B cell (primary cell): ENCODE measurements around the gene CTNNA1. TPM values are rescaled to one million over a fixed set of nuclear protein-coding genes. Genes with fewer than 3 reads are reported as not detected.
"Not testable (repeated sequence)": the region's sequence is repeated elsewhere in the genome, so short reads cannot be mapped to it uniquely, and the experiment has no call there.

Source experiments
- ATAC-seq: fragments of 200-7000 bp; cut with Tn5 transposase; one replicate; pipeline ENCODE4 v1.10.0; 2021; ENCODE audit warnings: low read depth, mild to moderate bottlenecking, moderate number of reproducible peaks, moderate library complexity
- CTCF ChIA-PET: fragments of 350-600 bp; sonication (Branson Sonifier 250); formaldehyde crosslinking; loops from one replicate; lab custom pipeline; 2021; ENCODE audit warnings: antibody characterized with exemption, inconsistent platforms; lab: Charles Lee
- POLR2A ChIA-PET: fragments of 350-600 bp; sonication (Branson Sonifier 250); formaldehyde crosslinking; loops from one replicate; lab custom pipeline; 2021; ENCODE audit warnings: antibody characterized with exemption; lab: Charles Lee
- DNase-seq: peaks from one replicate; pipeline ENCODE4 v3.0.0; 2013
- H2AFZ ChIP-seq: 2 replicates; pipeline ENCODE4 v1.6.1; 2012; ENCODE audit warnings: mild to moderate bottlenecking, low read depth, low read length; ENCODE audit not compliant: insufficient read depth, poor library complexity, severe bottlenecking
- H3K27ac ChIP-seq, 2 donors: 1 replicate in 1 of 2; 2 replicates in 1 of 2; pipeline ENCODE4 v1.5.1; 2012 to 2013; ENCODE audit warnings: low read length in 2 of 2, mild to moderate bottlenecking in 2 of 2, moderate library complexity in 1 of 2
- H3K27me3 ChIP-seq, 4 experiments: fragments of 200-600 bp in 1 of 4; sonication (generic) in 1 of 4; replicated peaks in 1 of 4; 1 replicate in 2 of 4; 2 replicates in 2 of 4; pipeline versions ENCODE4 v1.6.1 to v1.7.0; 2013 to 2016; ENCODE audit warnings: low read length in 3 of 4, mild to moderate bottlenecking in 2 of 4, mixed read lengths in 1 of 4, moderate library complexity in 1 of 4; ENCODE audit not compliant: insufficient read depth in 4 of 4, control insufficient read depth in 3 of 4; ENCODE audit errors: control extremely low read depth in 1 of 4
- H3K36me3 ChIP-seq, 2 experiments: replicated peaks in 1 of 2; 1 replicate in 1 of 2; 2 replicates in 1 of 2; pipeline versions ENCODE4 v1.6.1 to v1.7.1; 2013; ENCODE audit warnings: low read length in 1 of 2; ENCODE audit not compliant: insufficient read depth in 2 of 2, control insufficient read depth in 1 of 2; ENCODE audit errors: control extremely low read depth in 1 of 2, extremely low read depth in 1 of 2
- H3K4me1 ChIP-seq, 2 donors: fragments of 200-600 bp in 1 of 2; sonication (generic) in 1 of 2; 1 replicate in 1 of 2; 2 replicates in 1 of 2; pipeline versions ENCODE4 v1.5.1 to v1.6.1; 2013 to 2017; ENCODE audit warnings: low read length in 2 of 2; ENCODE audit not compliant: control insufficient read depth in 2 of 2, insufficient read depth in 2 of 2
- H3K4me2 ChIP-seq: replicated peaks from 2 replicates; pipeline ENCODE3; 2012; ENCODE audit warnings: mild to moderate bottlenecking, low read depth, low read length; ENCODE audit not compliant: poor library complexity, severe bottlenecking
- H3K4me3 ChIP-seq, 5 experiments: fragments of 200-600 bp in 1 of 5; sonication (generic) in 1 of 5; 1 replicate in 3 of 5; 2 replicates in 2 of 5; pipeline versions ENCODE4 v1.5.1 to v1.7.0; 2011 to 2016; ENCODE audit warnings: low read length in 4 of 5, mild to moderate bottlenecking in 4 of 5, low read depth in 2 of 5, control low read depth in 1 of 5, moderate library complexity in 1 of 5; ENCODE audit not compliant: insufficient read depth in 1 of 5; ENCODE audit errors: control extremely low read depth in 1 of 5, extremely low read depth in 1 of 5
- H3K79me2 ChIP-seq: fragments of 200-600 bp; sonication (generic); one replicate; pipeline ENCODE4 v1.6.0; 2016; ENCODE audit warnings: low read length; ENCODE audit not compliant: control insufficient read depth, insufficient read depth
- H3K9ac ChIP-seq: fragments of 200-600 bp; sonication (generic); 2 replicates; pipeline ENCODE4 v1.6.1; 2017; ENCODE audit warnings: mild to moderate bottlenecking, low read length, moderate library complexity
- H3K9me3 ChIP-seq, 3 donors: one replicate each; pipeline versions ENCODE4 v1.6.1 to v1.7.1; 2013; ENCODE audit warnings: low read length in 2 of 3; ENCODE audit not compliant: control insufficient read depth in 2 of 3, insufficient read depth in 1 of 3; ENCODE audit errors: control extremely low read depth in 1 of 3
- H4K20me1 ChIP-seq: 2 replicates; pipeline ENCODE4 v1.6.0; 2012; ENCODE audit warnings: mild to moderate bottlenecking, low read length; ENCODE audit not compliant: insufficient read depth, control insufficient read depth, poor library complexity, severe bottlenecking
- H3K27ac Mint-ChIP-seq: one replicate; pipeline ENCODE4 v1.8.0; 2021; ENCODE audit warnings: mixed read lengths
- H3K27me3 Mint-ChIP-seq: one replicate; pipeline ENCODE4 v1.8.0; 2021; ENCODE audit warnings: mixed read lengths
- H3K4me1 Mint-ChIP-seq: one replicate; pipeline ENCODE4 v1.8.0; 2021; ENCODE audit warnings: mixed read lengths
- H3K4me3 Mint-ChIP-seq: one replicate; pipeline ENCODE4 v1.8.0; 2021; ENCODE audit warnings: mixed read lengths
- H3K9me3 Mint-ChIP-seq: one replicate; pipeline ENCODE4 v1.8.0; 2022; ENCODE audit warnings: mixed read lengths; ENCODE audit not compliant: insufficient read depth
- CTCF ChIP-seq: fragments of 200-600 bp; IDR thresholded peaks from one replicate; pipeline ENCODE4 v1.8.0; 2022; ENCODE audit warnings: antibody characterized with exemption, mild to moderate bottlenecking
- EZH2 ChIP-seq: IDR thresholded peaks from 2 replicates; pipeline ENCODE4 v1.6.1; 2012; ENCODE audit warnings: borderline replicate concordance, low read depth, mild to moderate bottlenecking, moderate library complexity, low read length; ENCODE audit not compliant: insufficient read depth, poor library complexity, severe bottlenecking
- WGBS: methylation state at CpG from one replicate; pipeline ENCODE4 v1.1.5; 2013; ENCODE audit warnings: missing lambda C conversion rate; ENCODE audit not compliant: insufficient coverage; 5-methylcytosine and 5-hydroxymethylcytosine counted together
- intact Hi-C: fragments of 100-400 bp; cut with micrococcal nuclease; formaldehyde crosslinking; loops from one replicate; pipeline ENCODE4 v1.10.0; 2022
- polyA plus RNA-seq: library from polyadenylated mRNA; depleted of rRNA; stranded (reverse); fragments of >200 nt; gene quantifications from 2 replicates; pipeline ENCODE4 v1.2.3, GENCODE V29; 2012
- total RNA-seq, 2 donors: library from RNA; stranded (reverse); fragments of 120-200 nt in 1 of 2; gene quantifications; 1 replicate in 1 of 2; 2 replicates in 1 of 2; pipeline versions ENCODE4 v1.2.3 to v1.2.4, GENCODE V29; 2013 to 2022

CTNNA1 gene
- total and polyA plus RNA-seq, 2 donors (not counting 1 experiment from before 2014, with no cell fraction given) = 22.7 to 96.0 TPM

GRCh38 chr5:138760448-138761110 lies 7.4 kb downstream of the CTNNA1 start:
- DNase-seq (no peak), ATAC-seq (no peak)
- Histone ChIP-seq H3K9ac (no peak overlapping the region), H3K27ac (no peak overlapping the region), H3K4me2 (no peak overlapping the region), H3K4me3 (no peak overlapping the region), H3K36me3 (peaks cover 1 to 3% of the 10 kb centered on the region in 2 experiments), H3K4me1 (no peaks in the 10 kb centered on the region), H3K9me3 (peaks cover 0 to 21% (median 11%) of the 10 kb centered on the region in 3 donors), H2AFZ (no peak overlapping the region), H4K20me1 (peaks cover 27% of the 10 kb centered on the region), H3K27me3 (no peaks in the 10 kb centered on the region), H3K79me2 (peaks cover 88% of the 10 kb centered on the region)
- peaks cover 16% of the 10 kb centered on the region for H3K4me1 Mint-ChIP-seq
- CTCF ChIA-PET = no interaction called here
- intact Hi-C loops = no loop called here
- peaks cover 2% of the 10 kb centered on the region for H3K9me3 Mint-ChIP-seq
- TF ChIP-seq CTCF (no peak), EZH2 (no peak)
- POLR2A ChIA-PET = no interaction called here
- 98% methylated on average over 7 of the region's 11 CpGs for WGBS
- H3K4me3 Mint-ChIP-seq = no peak overlapping the region
- no peaks in the 10 kb centered on the region for H3K27me3 Mint-ChIP-seq
- no peak overlapping the region for H3K27ac Mint-ChIP-seq

- H3K27ac ChIP-seq, intact Hi-C loops, H3K36me3 ChIP-seq, DNase-seq, H3K27me3 ChIP-seq, H3K4me1 ChIP-seq, H3K9ac ChIP-seq, H3K27me3 Mint-ChIP-seq, H3K9me3 Mint-ChIP-seq, POLR2A ChIA-PET, H3K4me2 ChIP-seq, H2AFZ ChIP-seq, CTCF ChIA-PET, H3K4me3 Mint-ChIP-seq, H3K27ac Mint-ChIP-seq, H3K4me3 ChIP-seq, ATAC-seq: not testable (repeated sequence)
- Histone ChIP-seq H3K79me2 (peaks cover 87% of the 10 kb centered on the region), H3K9me3 (peaks cover 0 to 21% (median 11%) of the 10 kb centered on the region in 3 donors), H4K20me1 (peaks cover 30% of the 10 kb centered on the region)
- H3K4me1 Mint-ChIP-seq = peaks cover 19% of the 10 kb centered on the region
- 24% methylated on average over 2 of the region's 7 CpGs for WGBS
These were observed 7.9 kb downstream of the CTNNA1 start for GRCh38 chr5:138761115-138761514.

GRCh38 chr5:138761670-138762069 lies 8.4 kb downstream of the CTNNA1 start:
- H3K4me1 Mint-ChIP-seq = peaks cover 20% of the 10 kb centered on the region
- intact Hi-C loops, H3K36me3 ChIP-seq, CTCF ChIA-PET, H3K4me3 ChIP-seq, H3K27ac ChIP-seq, H3K9ac ChIP-seq, POLR2A ChIA-PET, ATAC-seq, H3K27me3 Mint-ChIP-seq, H3K27me3 ChIP-seq, H3K4me1 ChIP-seq, DNase-seq, H2AFZ ChIP-seq, H3K4me3 Mint-ChIP-seq, H3K9me3 Mint-ChIP-seq, H3K4me2 ChIP-seq, H3K27ac Mint-ChIP-seq: not testable (repeated sequence)
- Histone ChIP-seq H3K9me3 (peaks cover 0 to 21% (median 11%) of the 10 kb centered on the region in 3 donors), H4K20me1 (peaks cover 32% of the 10 kb centered on the region), H3K79me2 (peaks cover 88% of the 10 kb centered on the region)
- 97% methylated on average over 5 of the region's 6 CpGs for WGBS
